Suppressor macrophage (primary cell): ENCODE measurements around the gene HMCN1.
"Not testable (repeated sequence)": the region's sequence is repeated elsewhere in the genome, so short reads cannot be mapped to it uniquely, and the experiment has no call there.

Experiments used
- DNase-seq, 4 experiments: peaks; one replicate each; pipeline ENCODE4 v3.0.0-alpha.2; 2020 to 2022

HMCN1 gene

DNA sequence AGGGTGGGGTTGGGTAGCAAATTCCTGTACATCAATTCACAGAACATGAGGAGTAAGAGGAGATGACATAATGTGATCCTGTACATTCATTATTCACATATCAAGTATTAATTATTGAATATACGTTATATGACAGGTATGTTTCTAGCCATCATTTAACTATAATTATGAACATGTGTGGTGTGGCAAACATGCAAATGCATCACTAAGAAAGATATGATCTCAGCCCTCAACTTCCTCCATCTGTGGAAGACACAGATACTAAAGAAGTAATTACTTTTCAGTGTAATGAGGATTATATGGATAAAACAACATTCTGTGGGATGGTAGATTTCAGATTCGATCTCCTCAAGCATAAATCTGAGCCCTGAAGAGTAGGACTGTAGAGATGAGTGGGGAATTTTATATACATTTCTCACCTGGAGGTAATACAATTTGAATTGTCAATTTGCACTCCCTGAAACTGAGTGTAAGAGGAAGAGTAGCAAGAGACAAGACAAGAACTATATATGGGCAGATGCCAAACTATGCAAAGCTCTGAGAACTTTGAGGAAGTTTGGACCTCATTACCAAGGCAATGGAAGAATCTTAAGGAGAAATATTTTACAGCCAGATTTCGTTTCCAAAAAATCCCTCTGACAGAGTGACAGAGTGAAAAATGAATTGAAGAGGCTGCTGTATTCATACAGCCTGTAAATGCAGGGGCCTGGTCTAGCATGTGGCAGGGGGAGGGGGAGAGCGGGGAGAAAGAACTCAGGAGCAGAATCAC lies 365.3 kb downstream of the HMCN1 start:
- peak in 2 of 4 experiments; percentile 36 to 52 for DNase-seq

- peak in 2 of 4 experiments; percentile 4 to 46 for DNase-seq
Measured at GRCh38 chr1:186102107-186102506, 367.9 kb downstream of the HMCN1 start.

DNA sequence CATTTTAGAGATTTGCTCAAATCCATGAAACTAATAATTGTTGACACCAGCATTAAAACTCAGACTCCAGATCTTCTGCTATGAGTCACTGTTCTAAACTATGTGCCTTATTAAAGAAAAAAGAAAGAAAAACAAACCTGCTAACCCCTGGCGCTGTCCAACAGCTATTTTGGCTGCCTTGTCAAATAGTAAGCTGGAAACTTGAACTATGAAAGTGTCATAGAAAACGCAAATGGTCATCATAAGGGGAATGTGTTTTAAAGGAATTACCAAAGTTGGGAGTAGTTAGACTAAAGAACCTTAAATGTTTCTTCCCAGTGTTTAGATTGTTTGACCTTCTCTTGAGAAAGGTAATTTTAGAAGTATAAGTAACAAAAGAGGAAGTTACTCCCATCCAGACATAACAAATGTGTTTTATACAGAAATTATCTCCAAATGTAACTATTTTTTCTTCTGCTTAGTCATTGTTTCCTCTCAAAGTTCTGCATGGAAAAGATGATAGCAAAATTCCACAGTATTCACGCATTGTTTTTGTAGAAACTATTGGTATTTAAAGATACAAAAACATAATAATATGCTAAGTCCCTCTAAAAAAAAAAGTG lies 368.5 kb downstream of the HMCN1 start:
- peak in 2 of 4 experiments; percentile 19 to 27 for DNase-seq

DNA sequence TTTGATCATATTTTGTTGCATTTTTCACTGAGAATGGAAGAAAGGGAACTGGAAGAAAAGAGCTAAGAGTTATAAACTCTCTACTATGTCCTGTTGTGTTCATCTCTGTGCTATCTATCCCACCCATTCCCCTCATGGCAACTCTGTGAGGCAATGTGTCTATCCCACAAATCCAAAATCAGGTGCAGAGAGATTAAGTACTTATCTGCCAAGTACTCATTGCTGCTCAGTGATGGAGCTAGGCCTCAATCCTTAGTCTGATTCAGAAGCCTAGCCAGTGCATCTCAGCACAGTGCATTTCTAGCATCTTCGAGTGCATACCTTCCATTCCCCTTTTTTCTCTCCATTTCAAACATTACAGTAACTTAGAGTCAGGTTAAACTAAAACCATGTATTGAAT lies 370.3 kb downstream of the HMCN1 start:
- DNase-seq = no peak

DNA sequence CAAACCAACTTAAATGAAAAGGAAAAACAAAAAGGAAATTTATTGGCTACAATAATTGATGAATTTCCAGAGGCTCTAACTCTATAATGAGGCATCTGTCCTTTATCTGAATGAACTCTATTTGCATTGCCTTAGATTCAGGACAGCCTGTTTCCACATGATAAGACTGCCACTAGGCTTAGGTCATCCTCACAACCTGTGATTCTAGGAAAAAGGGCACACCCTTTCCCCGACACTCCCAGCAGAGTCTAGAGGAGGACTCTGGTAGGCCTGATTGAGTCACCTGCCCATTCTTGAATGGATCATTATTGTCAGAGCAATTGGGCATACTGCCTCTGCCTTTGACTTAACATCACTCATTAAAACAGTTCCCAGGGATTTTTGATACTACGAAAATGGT lies 378.1 kb downstream of the HMCN1 start:
- no peak for DNase-seq

DNA sequence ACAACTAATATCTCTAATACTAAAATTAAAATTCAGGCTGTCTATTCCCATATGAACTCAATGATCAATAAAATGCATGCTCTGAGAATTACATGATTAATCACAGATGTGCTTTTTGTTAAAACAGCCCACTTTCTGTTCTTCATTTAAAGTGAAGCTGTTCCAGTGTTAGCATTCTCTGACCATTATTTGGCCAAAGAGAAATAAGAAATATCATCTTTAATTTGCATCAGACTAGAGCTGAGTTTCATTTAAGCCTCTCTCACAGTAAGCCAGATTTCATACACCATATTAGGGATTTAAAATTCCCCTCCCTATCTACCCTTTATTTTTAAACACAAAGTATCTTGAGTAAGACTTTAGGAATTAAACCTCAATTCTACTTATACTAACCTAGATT lies 379.3 kb downstream of the HMCN1 start:
- no peak for DNase-seq

DNA sequence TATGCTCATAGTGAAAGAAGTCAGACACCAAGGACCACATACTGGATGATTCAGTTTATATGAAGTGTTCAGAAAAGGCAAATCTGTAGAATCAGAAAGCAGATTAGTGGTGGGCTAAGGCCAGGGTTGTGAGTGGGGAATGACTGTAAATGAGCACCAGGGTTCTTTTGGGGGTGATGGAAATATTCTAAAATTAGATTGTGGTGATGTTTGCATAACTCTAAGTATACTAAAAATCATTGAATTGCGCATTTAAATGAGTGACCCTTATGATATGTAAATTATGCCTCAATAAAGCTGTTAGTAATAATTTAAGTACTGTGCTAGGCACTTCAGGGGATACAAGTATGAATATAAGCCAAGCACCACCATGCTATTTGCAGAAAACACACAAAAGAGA lies 384.5 kb downstream of the HMCN1 start:
- no peak for DNase-seq

DNA sequence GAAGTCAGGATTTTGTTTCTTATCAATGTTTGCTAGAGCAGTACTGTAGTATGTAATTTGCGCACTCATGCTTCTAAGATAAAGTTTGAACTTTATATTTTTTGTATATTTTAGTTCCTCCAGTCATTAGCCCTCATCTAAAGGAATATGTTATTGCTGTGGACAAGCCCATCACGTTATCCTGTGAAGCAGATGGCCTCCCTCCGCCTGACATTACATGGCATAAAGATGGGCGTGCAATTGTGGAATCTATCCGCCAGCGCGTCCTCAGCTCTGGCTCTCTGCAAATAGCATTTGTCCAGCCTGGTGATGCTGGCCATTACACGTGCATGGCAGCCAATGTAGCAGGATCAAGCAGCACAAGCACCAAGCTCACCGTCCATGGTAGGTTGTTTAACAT lies 388.6 kb downstream of the HMCN1 start:
- no peak for DNase-seq

DNA sequence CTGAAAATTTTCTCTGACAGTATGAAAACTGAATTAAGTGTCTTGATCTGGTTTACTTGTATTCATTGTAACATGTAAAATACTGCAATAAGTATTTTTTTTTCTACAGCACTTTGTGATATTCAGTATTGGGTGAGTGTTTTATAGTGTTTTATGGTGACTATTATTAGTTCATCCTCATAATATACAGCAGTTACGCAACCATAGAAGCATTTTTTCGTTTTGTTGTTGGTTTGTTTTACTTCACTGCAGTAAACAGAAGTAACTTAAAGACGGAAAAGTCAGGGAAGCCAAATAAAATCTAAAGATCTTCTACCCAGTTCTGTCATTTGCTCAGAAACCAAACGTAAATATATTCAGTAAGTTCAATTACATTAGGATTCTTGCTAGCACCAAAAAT lies 390.8 kb downstream of the HMCN1 start:
- DNase-seq = no peak

DNA sequence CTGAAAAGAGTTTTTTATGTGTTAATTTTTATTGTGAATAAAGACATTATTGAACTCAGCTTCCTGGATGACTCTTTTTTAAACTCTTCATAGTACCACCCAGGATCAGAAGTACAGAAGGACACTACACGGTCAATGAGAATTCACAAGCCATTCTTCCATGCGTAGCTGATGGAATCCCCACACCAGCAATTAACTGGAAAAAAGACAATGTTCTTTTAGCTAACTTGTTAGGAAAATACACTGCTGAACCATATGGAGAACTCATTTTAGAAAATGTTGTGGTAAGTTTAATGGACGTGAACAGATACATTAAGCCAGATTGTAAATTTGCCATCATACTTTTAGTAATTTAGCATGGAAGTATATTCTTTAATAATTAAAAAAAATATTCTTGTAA lies 391.3 kb downstream of the HMCN1 start:
- no peak for DNase-seq

DNA sequence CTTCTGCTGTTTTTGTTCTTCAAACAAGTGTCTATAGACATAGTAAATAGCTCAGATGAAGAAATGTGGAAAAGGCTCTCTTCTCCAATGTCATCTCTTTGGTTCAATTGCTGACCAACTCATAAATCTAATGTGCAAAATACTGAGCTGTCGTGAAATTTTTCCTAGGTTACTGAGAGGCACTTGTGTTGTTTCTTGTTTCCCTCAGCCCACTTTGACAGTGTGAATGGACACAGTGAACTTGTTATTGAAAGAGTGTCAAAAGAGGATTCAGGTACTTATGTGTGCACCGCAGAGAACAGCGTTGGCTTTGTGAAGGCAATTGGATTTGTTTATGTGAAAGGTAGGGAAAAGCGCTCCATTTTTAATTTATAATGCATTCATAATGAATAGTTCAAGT lies 395.6 kb downstream of the HMCN1 start:
- DNase-seq = no peak

DNA sequence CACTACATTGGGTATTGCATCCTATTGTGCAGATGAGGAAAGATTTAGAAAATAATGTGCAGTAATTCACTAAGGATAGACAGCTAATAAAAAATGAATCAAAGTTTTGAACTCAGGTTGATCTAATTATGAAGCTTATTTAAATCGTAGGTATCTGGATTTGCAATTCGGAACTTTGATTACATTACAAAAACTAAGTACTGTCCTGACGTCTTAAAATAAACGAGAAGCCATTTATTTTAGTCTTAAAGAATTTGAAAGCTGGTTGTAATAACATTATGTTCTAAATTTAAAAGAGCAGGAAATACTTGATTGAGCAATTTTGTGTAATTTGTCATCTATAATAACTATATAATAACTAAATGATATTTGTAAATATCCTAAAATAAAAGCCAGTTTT lies 404.9 kb downstream of the HMCN1 start:
- DNase-seq = no peak

- no peak for DNase-seq
Measured at GRCh38 chr1:186139701-186140100, 405.5 kb downstream of the HMCN1 start.

DNA sequence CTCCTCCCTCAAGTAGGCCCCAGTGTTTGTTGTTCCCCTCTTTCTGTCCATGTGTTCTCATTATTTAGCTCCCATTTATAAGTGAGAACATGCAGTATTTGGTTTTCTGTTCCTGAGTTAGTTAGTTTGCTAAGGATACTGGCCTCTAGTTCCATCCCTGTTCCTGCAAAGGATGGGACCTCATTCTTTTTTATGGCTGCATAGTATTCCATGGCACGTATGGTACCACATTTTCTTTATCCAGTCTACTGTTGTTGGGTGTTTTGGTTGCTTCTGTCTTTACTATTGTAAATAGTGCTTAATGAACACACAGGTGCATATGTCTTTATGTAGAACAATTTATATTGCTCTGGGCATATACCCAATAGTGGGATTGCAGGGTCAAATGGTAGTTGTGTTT lies 408.0 kb downstream of the HMCN1 start:
- no peak for DNase-seq

- no peak for DNase-seq
Measured at GRCh38 chr1:186142916-186143315, 408.7 kb downstream of the HMCN1 start.

DNA sequence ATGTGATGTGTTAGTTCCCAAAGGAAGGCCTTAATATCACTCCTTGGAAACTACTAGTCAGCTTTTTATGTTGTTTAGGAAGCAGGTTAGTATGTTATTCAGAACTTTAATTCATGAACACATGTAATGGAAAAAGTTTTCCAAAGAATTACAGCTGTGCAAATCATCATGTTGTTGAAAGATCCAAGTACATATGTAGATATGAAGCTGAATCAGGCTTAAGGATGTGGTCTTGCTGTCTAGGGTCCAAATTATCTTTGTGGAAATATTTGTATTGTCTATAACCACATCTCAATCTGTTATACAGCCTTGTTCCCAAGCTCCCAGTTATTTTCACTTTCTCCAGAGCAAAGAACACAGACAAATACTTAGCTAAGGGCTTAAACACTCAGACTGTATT lies 409.3 kb downstream of the HMCN1 start:
- DNase-seq = no peak

DNA sequence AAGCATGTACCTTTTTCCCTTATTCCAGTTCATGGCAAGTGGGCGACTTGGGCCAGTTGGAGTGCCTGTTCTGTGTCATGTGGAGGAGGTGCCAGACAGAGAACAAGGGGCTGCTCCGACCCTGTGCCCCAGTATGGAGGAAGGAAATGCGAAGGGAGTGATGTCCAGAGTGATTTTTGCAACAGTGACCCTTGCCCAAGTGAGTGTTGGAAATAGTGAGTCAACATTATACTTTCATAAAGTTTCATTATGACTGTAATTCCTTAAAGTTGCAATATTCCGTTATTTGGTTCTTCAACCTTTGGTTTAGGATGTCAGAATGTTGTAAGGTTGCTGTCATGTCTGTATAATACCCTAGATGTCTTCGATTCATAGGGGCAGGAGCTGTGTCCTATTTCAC lies 410.3 kb downstream of the HMCN1 start:
- DNase-seq = peak; percentile 3 to 47 (median 19)

GRCh38 chr1:186146974-186147373 lies 412.8 kb downstream of the HMCN1 start:
- peak; percentile 45 to 73 (median 63) for DNase-seq

- DNase-seq = no peak
Measured at GRCh38 chr1:186149591-186149990, 415.4 kb downstream of the HMCN1 start.

DNA sequence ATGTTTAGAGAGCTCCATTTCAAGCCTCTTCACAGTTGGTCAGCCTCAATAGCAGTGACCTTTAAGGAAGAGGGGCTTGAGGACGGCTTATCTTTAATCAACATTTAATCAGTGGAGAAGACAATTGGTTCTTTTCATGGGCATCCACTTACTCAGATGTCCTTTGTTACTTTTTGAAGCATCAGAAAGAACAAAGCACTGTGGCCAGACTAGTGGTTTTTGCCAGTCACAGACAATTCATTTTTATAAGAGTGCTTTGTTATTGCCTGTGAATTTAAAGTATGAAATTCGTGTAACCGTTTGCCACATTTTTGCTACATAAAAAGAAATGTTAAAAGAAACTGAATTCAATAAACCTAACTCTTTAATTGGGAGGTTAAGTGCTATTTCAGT lies 418.0 kb downstream of the HMCN1 start:
- DNase-seq = no peak

DNA sequence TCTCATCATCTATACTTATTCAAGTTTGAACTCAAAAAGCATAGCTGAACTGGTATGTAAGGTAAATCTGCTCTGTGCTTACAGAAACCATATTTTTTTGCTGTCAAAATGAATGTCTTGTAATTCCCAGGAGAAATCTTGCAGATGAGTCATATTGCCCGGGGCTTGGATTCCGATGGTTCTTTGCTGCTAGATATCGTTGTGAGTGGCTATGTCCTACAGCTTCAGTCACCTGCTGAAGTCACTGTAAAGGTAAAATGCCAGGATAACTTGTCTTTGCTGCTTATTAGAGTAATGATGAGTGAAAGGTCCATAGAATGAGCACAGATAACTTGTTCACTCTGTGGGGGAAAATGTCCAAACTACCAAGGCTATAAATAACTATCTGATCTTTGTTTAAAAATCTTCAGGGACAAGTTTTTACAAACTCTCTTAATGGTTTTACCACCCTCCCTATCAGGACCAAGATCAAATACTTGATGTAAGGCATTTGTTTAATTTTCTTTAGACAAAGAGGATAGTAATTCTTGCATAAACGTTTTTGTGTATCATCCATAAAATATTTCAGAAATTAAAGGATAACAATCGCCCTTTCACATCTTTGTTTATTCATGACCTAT lies 418.5 kb downstream of the HMCN1 start:
- no peak for DNase-seq

DNA sequence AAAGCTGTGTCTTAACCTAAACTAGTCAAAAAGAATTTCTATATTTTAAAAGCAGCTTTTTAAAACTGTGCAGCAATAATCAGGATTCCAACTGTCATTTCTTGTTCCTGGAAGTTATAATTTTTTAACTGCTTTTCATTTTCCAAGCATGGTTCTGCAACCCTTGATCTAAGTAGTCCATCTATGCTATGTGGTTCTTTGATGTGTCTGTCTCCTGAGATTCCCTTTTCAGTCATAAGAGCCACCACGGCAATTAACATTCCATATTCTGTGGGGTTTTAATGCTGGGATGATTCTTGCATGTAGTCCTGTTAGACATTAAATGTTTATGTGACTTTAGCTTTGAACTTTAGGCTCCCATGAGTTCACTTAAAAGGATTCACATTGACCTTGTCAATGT lies 420.5 kb downstream of the HMCN1 start:
- no peak for DNase-seq

DNA sequence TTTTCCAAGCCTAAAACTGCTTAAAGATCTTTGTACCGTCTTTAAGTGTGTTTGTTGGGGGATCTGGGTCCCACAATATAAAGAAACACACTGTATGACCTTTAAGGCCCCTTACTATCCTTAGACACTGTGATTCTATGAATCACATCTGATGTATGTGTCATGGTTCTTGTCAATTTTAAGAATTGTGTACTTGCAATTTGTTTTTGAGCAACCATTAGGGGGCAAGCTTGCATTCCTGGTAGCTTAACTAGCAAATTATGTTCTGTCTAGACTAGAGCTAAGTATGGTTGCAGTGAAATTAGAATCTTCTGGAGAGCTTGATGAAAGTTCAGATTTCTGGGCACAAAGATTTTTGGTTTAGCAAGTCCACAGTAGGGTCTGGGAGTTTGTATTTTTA lies 421.4 kb downstream of the HMCN1 start:
- DNase-seq = peak in 3 of 4 experiments; percentile 6 to 32 (median 30)

DNA sequence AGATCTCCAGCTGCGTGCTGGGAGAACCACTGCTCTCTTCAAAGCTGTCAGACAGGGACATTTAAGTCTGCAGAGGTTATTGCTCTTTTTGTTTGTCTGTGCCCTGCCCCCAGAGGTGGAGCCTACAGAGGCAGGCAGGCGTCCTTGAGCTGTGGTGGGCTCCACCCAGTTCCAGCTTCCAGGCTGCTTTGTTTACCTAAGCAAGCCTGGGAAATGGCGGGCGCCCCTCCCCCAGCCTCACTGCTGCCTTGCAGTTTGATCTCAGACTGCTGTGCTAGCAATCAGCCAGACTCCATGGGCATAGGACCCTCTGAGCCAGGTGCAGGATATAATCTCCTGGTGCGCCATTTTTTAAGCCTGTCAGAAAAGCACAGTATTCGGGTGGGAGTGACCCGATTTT lies 428.7 kb downstream of the HMCN1 start:
- not testable (repeated sequence) for DNase-seq
